Measurements from ENCODE around the gene UMPS.
"Not testable (repeated sequence)": the region's sequence is repeated elsewhere in the genome, so short reads cannot be mapped to it uniquely, and the experiment has no call there.

The UMPS gene

GRCh38 chr3:124785973-124786372 lies 55.7 kb downstream of the UMPS start:
- no peak for TF ChIP-seq CTCF (IDR thresholded peaks at IDR 0.05; ENCODE audit: control extremely low read depth, extremely low read depth, low read depth, missing control alignments)
- POLR2A ChIA-PET = no interaction called here
- CTCF ChIA-PET = interaction anchor here (1.0 to 4.7 kb wide), 7 partner anchors 10 to 116 kb away, joined by 3 to 42 read pairs (median 7); no protein-coding TSS in a partner anchor
- no peak for DNase-seq (ENCODE audit: extremely low spot score)

GRCh38 chr3:124786511-124787241 lies 56.4 kb downstream of the UMPS start:
- CTCF ChIA-PET = interaction anchor here (0.9 to 4.7 kb wide), 13 partner anchors 10 to 236 kb away, joined by 3 to 42 read pairs (median 4); no protein-coding TSS in a partner anchor
- TF ChIP-seq CTCF (IDR thresholded peaks at IDR 0.05; ENCODE audit: control extremely low read depth, extremely low read depth, low read depth, missing control alignments) = no peak
- POLR2A ChIA-PET = no interaction called here
- DNase-seq (ENCODE audit: extremely low spot score) = no peak

GRCh38 chr3:124787476-124788195 lies 57.4 kb downstream of the UMPS start:
- DNase-seq (ENCODE audit: extremely low spot score) = no peak
- no peak for TF ChIP-seq CTCF (IDR thresholded peaks at IDR 0.05; ENCODE audit: control extremely low read depth, extremely low read depth, low read depth, missing control alignments)
- CTCF ChIA-PET = interaction anchor here (0.8 to 4.7 kb wide), 13 partner anchors 9 to 237 kb away, joined by 3 to 42 read pairs (median 4); no protein-coding TSS in a partner anchor
- POLR2A ChIA-PET = no interaction called here

- ChIA-PET POLR2A (no interaction called here), CTCF (interaction anchor here (0.8 to 4.7 kb wide), 7 partner anchors 8 to 232 kb away, joined by 3 to 42 read pairs (median 7); no protein-coding TSS in a partner anchor)
- no peak for TF ChIP-seq CTCF (IDR thresholded peaks at IDR 0.05; ENCODE audit: control extremely low read depth, extremely low read depth, low read depth, missing control alignments)
- no peak for DNase-seq (ENCODE audit: extremely low spot score)
These were observed 58.0 kb downstream of the UMPS start for GRCh38 chr3:124788254-124788745.

- CTCF ChIA-PET = interaction anchor here (4.5 to 4.7 kb wide), 2 partner anchors 28 to 113 kb away, joined by 34 to 42 read pairs; no protein-coding TSS in a partner anchor
- DNase-seq (ENCODE audit: extremely low spot score); POLR2A ChIA-PET: not testable (repeated sequence)
These were observed 58.9 kb downstream of the UMPS start for GRCh38 chr3:124789103-124789502.

DNA sequence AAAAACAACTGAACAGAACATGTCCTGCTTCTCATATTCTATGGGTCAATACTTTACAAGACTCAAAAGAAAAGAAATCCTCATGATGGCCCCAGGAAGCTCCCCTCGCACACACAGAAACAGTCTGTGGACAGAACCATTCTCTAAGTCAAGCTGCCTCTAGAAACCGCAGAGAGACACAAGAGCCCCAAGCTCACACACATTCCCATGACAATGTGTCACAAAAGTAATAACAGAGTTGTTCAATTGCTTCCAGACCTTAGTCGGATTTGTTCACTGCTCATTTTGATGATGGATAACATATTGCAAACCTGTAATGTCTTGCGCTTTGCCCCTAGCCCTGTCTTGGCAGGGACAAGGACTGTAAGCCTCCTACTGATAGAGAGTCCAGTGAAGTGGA lies 60.9 kb downstream of the UMPS start:
- no peak for TF ChIP-seq CTCF (IDR thresholded peaks at IDR 0.05; ENCODE audit: control extremely low read depth, extremely low read depth, low read depth, missing control alignments)
- DNase-seq (ENCODE audit: extremely low spot score) = no peak
- ChIA-PET POLR2A (no interaction called here), CTCF (interaction anchor here (0.8 to 1.2 kb wide), 2 partner anchors 30 to 111 kb away, joined by 3 read pairs; no protein-coding TSS in a partner anchor)
